D341Med (cell line): Measurements from ENCODE around the gene MRPL54.
"Not testable (repeated sequence)": the region's sequence is repeated elsewhere in the genome, so short reads cannot be mapped to it uniquely, and the experiment has no call there.

ENCODE experiments used
- DNase-seq: peaks from one replicate; pipeline ENCODE4 v3.0.0; 2012; ENCODE audit warnings: low spot score

Gene MRPL54

GRCh38 chr19:3813473-3814392 is 51.3 kb downstream of the MRPL54 start:
- no peak for DNase-seq

GRCh38 chr19:3814648-3815047 is 52.2 kb downstream of the MRPL54 start:
- DNase-seq, result no peak

GRCh38 chr19:3816148-3816547 is 53.7 kb downstream of the MRPL54 start:
- DNase-seq, result not testable (repeated sequence)

- DNase-seq, result no peak
These were observed 54.2 kb downstream of the MRPL54 start for GRCh38 chr19:3816566-3817218.
